Astrocyte (in vitro differentiated cells and primary cell): Measurements from ENCODE around the gene ZNF124.

Source experiments
- CTCF ChIP-seq: IDR thresholded peaks from 2 replicates; pipeline ENCODE4 v1.5.1; 2011; ENCODE audit warnings: low read depth, mild to moderate bottlenecking, inconsistent platforms, low read length, moderate library complexity; ENCODE audit not compliant: insufficient read depth
- EZH2 ChIP-seq: IDR thresholded peaks from 2 replicates; pipeline ENCODE4 v1.6.1; 2012; ENCODE audit warnings: mild to moderate bottlenecking, low read length, inconsistent platforms; ENCODE audit not compliant: insufficient read depth

GRCh38 chr1:247115545-247115944, 56.3 kb downstream of the ZNF124 start:
- TF ChIP-seq CTCF (no peak), EZH2 (no peak)
